GM18520 (cell line): ENCODE data around the gene RFC5.
"Not testable (repeated sequence)": the region's sequence is repeated elsewhere in the genome, so short reads cannot be mapped to it uniquely, and the experiment has no call there.

ENCODE experiments used
- ATAC-seq: cut with Tn5 transposase; IDR thresholded peaks from one replicate; pipeline ENCODE4 v1.9.1; 2021; ENCODE audit not compliant: unreplicated experiment

Gene RFC5

GRCh38 chr12:118070650-118071049 lies 54.1 kb downstream of the RFC5 start:
- no peak for ATAC-seq

DNA sequence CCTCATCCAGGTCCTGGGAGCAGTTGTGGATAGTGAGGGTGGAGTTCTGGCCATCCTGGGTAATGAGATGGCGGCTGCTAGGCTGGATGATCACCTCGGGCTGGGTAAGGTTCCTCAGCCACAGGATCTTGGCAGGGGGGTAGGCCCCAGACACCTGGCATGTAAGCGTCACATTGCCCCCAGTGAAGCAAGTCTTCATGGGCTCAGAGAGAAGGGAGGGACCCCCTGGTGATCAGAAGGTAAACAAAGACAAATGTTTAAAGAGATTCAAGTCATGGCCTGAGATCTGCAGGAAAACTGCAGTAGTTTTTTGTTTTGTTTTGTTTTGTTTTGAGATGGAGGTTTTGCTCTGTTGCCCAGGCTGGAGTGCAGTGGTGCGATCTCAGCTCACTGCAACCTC lies 57.3 kb downstream of the RFC5 start:
- no peak for ATAC-seq

DNA sequence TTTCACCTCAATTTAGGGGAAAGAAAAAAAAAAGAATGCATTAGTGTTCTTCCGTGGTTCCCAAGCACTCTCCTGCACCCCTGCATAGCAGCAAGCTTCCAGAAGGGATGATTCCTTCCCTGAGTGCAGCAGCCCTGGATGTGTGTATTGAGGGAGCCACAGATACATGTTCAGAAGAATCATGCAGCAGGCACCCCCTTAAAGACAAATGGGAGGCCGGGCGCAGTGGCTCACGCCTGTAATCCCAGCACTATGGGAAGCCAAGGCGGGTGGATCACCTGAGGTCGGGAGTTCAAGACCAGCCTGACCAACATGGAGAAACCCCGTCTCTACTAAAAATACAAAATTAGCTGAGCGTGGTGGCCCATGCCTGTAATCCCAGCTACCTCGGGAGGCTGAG lies 65.0 kb downstream of the RFC5 start:
- not testable (repeated sequence) for ATAC-seq
